ENCODE data around the gene LYZL1.
"Not testable (repeated sequence)": the region's sequence is repeated elsewhere in the genome, so short reads cannot be mapped to it uniquely, and the experiment has no call there.

The LYZL1 gene

DNA sequence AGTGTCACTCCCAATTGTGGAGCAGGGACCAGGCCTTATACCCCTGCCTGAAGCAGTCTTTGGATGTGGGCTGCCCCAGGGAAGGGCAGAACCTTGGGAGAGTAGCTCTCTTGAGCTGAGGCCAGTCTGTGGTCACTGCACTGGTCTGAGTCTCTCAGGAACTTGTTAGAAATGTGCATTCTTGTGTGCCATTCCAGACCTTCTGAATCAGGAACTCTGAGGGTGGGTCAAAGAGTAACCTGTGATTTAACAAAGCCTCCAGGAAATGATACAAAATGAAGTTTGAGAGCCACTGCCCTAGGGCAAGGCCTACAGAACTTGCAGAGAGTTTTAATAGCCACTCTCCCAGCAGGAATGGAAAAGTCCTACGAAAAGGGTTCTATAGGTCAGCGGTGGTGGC lies 68.1 kb downstream of the LYZL1 start:
- Mint-ChIP-seq H3K4me3 (no peak overlapping the region), H3K4me1 (peaks cover 24% of the 10 kb centered on the region), H3K36me3 (ENCODE audit: low read depth) (no peaks in the 10 kb centered on the region), H3K9me3 (peaks cover 3% of the 10 kb centered on the region), H3K27ac (no peak overlapping the region), H3K27me3 (ENCODE audit: low read depth) (peaks cover 7% of the 10 kb centered on the region)
- no peak for TF ChIP-seq CTCF (IDR thresholded peaks at IDR 0.05; ENCODE audit: unreplicated experiment in 3 of 3)

- H3K9me3 Mint-ChIP-seq = peaks cover 3% of the 10 kb centered on the region
- no peaks in the 10 kb centered on the region for H3K27me3 Mint-ChIP-seq (ENCODE audit: low read depth)
- no peak overlapping the region for H3K27ac Mint-ChIP-seq
- TF ChIP-seq CTCF (IDR thresholded peaks at IDR 0.05; ENCODE audit: unreplicated experiment in 3 of 3) = no peak
- H3K4me3 Mint-ChIP-seq = no peak overlapping the region
- no peaks in the 10 kb centered on the region for H3K36me3 Mint-ChIP-seq (ENCODE audit: low read depth)
- H3K4me1 Mint-ChIP-seq = peaks cover 23% of the 10 kb centered on the region
These were observed 69.2 kb downstream of the LYZL1 start for GRCh38 chr10:29358010-29358616.

- not testable (repeated sequence) for H3K4me1 Mint-ChIP-seq; H3K27me3 Mint-ChIP-seq (ENCODE audit: low read depth); H3K9me3 Mint-ChIP-seq; H3K36me3 Mint-ChIP-seq (ENCODE audit: low read depth); H3K4me3 Mint-ChIP-seq
- H3K27ac Mint-ChIP-seq = peak overlapping the region in 2 of 3 experiments; percentile 28 to 36
These were observed 71.5 kb downstream of the LYZL1 start for GRCh38 chr10:29360215-29360853.

All from nephron (organoid).